ENCODE measurements around the gene KLRD1. TPM values are rescaled to one million over a fixed set of nuclear protein-coding genes. Genes with fewer than 3 reads are reported as not detected.

Gene KLRD1
- polyA plus RNA-seq, 1 of the 3 experiments (the other 2 are of a cell fraction) = not detected

- no peak for TF ChIP-seq CTCF (IDR thresholded peaks at IDR 0.05)
- no peak for TF ChIP-seq USF2 (IDR thresholded peaks at IDR 0.05; ENCODE audit: borderline replicate concordance, low read depth, low read length)
These were observed 14.5 kb upstream of the KLRD1 start (continued) for GRCh38 chr12:10293151-10293550.

- 12% methylated on average over 3 of the region's 3 CpGs for WGBS (ENCODE audit: low lambda C conversion rate)
- no peaks in the 10 kb centered on the region for H3K9me2 ChIP-seq
- H3K4me2 ChIP-seq = no peak overlapping the region
- H3K4me3 ChIP-seq (ENCODE audit: low read depth in 2 of 2, low read length in 1 of 2) = no peak overlapping the region
- no peaks in the 10 kb centered on the region for H3K4me1 ChIP-seq (ENCODE audit: control insufficient read depth in 1 of 2, insufficient read depth in 2 of 2, low read depth in 1 of 2, low read length in 1 of 2)
- no peak overlapping the region for H3K9ac ChIP-seq
- H3K27ac ChIP-seq (ENCODE audit: low read depth in 2 of 2, low read length in 1 of 2) = no peak overlapping the region
- H3K79me2 ChIP-seq (ENCODE audit: insufficient read depth) = no peaks in the 10 kb centered on the region
- no peak overlapping the region for H2AFZ ChIP-seq (ENCODE audit: low read depth)
- H3F3A ChIP-seq (replicated peaks; ENCODE audit: insufficient read depth) = no peaks in the 10 kb centered on the region
- ChIA-PET POLR2A (no interaction called here), CTCF (no interaction called here)
- no peaks in the 10 kb centered on the region for H4K20me1 ChIP-seq (ENCODE audit: insufficient read depth)
- DNase-seq = no peak
- no peaks in the 10 kb centered on the region for H3K9me3 ChIP-seq
- no peaks in the 10 kb centered on the region for H3K36me3 ChIP-seq (replicated peaks in 1 of 2; ENCODE audit: control insufficient read depth in 1 of 2, insufficient read depth in 2 of 2, low read length in 1 of 2)
- H3K27me3 ChIP-seq (ENCODE audit: insufficient read depth) = no peaks in the 10 kb centered on the region; the same call in 1 of the 2 replicates
- TF ChIP-seq PBX3 (IDR thresholded peaks at IDR 0.05) (no peak), MEF2A (IDR thresholded peaks at IDR 0.05; ENCODE audit: borderline replicate concordance, low read depth) (no peak), ELF1 (IDR thresholded peaks at IDR 0.05) (no peak), NFIC (IDR thresholded peaks at IDR 0.05; ENCODE audit: borderline replicate concordance) (no peak), MAX (IDR thresholded peaks at IDR 0.05; ENCODE audit: low read depth) (no peak), REST (IDR thresholded peaks at IDR 0.05; ENCODE audit: low read depth, low read length) (no peak), RXRA (IDR thresholded peaks at IDR 0.05; ENCODE audit: borderline replicate concordance, low read depth) (no peak), RCOR1 (IDR thresholded peaks at IDR 0.05; ENCODE audit: low read length) (no peak), GABPA (IDR thresholded peaks at IDR 0.05; ENCODE audit: low read depth) (no peak), EZH2phosphoT487 (IDR thresholded peaks at IDR 0.05; ENCODE audit: borderline replicate concordance, low read depth) (no peak), NRF1 (IDR thresholded peaks at IDR 0.05; ENCODE audit: low read depth, low read length) (no peak), YY1 (IDR thresholded peaks at IDR 0.05; ENCODE audit: low read depth) (no peak), USF2 (IDR thresholded peaks at IDR 0.05; ENCODE audit: borderline replicate concordance, low read depth, low read length) (no peak), EP300 (IDR thresholded peaks at IDR 0.05; ENCODE audit: borderline replicate concordance in 1 of 2, low read depth in 1 of 2, low read length in 1 of 2) (no peak), TCF12 (IDR thresholded peaks at IDR 0.05) (no peak), IRF3 (IDR thresholded peaks at IDR 0.05; ENCODE audit: low read depth, low read length) (no peak), MXI1 (IDR thresholded peaks at IDR 0.05; ENCODE audit: low read depth, low read length) (no peak), RAD21 (IDR thresholded peaks at IDR 0.05; ENCODE audit: low read length) (no peak), RFX5 (IDR thresholded peaks at IDR 0.05; ENCODE audit: low read length) (no peak), JUND (IDR thresholded peaks at IDR 0.05) (no peak)
These were observed 14.0 kb upstream of the KLRD1 start for GRCh38 chr12:10293570-10294227.
